Stimulated activated CD8-positive, alpha-beta memory T cell treated with anti-CD3 and anti-CD28 coated beads, Interleukin-12 subunit alpha, Interleukin-12 subunit beta, amount 100 ng/mL, for 1 hour (primary cell): Measurements from ENCODE around the gene GALNT17.

Experiments
- DNase-seq: peaks from one replicate; pipeline ENCODE4 v3.0.0-alpha.2; 2020; ENCODE audit warnings: low read depth

The GALNT17 gene

DNA sequence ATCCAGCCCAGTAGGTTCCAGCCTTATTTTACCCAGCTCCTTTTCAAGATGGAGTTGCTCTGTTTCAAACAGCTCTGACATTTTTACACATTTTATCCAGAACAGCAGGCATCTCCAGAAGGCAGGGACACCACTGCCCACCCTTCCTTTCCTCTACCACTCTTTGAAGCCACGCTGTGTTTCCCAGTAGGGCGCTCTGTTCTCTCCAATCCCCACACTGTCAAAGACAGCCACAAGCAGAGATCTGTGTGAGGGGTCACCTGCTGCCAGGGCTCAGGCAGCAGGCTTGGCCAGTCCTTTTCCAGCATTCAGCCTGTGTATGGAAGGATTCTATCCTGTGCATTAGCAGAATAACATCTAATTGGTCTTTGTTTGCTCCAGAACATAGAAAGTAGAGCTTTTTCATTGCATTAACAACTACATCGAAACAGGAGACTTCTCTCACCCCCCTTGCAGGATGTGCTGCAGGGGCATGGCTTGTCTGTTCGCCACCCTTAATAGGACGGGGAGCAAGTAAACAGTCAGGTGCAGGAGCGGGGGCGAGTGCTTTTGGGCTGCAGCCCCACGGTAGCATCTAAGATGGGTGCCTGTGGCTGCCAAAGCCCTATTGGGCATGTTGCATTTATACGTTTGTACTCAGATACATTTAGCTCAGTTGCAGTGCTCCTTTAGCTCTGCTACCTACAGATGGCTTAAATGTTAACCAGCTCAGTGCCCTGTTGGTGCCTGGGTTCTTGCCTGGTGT, 326.1 kb downstream of the GALNT17 start:
- no peak for DNase-seq

DNA sequence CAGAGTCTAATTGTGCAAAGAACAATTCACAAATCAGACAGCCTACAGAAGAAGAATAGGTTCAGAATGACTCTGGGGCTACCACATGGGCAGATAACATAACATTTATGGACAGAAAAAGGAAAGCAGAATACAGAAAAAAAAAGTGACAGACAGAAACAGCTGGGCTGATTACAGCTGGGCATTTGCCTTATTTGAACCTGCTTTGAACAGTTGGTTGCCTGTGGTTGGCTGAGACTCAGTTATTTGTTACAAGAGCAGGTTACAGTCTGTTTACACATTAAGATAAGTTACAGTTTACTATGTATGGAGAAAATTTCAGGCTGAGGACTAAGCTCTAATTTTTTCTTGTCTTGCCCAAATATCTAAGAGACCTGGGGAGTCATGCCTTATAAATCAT, 327.2 kb downstream of the GALNT17 start:
- DNase-seq, result no peak

DNA sequence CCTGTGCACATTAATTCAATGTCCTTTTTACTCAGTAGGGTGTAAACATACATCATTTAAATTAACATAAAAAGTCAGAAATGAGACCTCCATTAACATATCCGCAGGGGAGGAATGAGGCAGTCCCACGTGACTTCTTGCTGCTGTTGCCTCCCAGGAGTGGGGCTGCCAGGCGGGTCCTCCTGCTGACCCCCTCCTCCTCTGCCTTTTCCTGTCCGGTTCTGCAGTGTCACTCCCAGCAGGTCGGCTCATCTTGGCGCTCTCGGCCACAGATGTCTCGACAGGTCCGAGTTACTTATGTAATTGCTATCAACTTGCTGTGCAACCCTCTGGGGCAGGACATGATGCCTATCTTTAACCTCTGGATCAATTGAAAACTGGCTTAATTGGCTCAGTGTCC, 329.6 kb downstream of the GALNT17 start:
- no peak for DNase-seq

DNA sequence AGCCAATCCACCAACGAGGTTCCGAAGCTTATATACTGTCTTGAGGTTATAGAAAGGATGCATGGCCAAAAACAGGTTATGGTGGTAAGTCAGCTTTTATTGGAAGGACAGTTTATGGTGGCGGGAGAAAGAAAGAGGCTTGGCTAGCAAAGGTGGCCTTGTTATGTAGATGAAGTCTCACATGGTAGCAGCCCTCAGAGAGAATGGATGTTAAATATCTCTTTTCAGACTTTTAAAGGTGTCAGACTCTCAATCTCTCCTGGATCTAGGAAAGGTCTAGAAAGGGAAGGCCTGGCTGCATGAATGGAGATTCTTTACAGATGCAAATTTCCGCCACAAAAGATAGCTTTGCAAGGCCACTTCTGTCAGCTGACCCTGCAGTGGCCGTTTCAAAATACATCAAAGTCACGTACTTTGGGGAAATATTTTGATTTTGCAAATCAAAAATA, 333.8 kb downstream of the GALNT17 start:
- DNase-seq, result no peak

DNA sequence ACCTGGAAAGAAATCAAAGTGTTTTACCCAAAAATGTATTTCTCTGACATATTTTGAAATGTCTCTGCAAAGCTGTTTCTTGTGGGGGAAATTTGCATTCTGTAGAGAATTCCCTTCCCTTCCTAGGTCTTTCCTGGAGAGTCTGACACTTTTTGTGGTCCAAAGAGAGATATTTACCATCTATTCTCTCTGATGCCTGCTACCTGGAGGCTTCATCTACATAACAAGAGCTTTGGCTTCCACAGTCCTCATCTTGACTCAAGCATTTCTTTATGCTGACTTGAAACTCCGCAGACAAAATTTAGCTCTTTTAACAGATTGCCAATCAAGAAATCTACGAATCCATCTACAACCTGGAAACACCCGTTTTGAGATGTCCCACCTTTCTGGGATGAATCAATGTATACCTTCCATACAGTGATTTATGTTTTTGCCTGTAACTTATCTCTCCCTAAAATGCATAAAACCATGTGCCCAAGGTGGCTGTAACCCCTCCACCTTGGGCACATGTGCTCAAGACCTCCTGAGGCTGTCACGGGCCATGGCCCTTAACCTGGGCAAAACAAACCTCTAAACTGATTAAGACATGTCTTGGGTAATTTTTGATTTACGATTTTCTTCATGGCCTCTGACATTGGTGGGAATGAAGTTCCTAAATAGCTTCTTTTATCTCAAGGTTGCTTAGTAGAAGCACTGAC, 334.7 kb downstream of the GALNT17 start:
- DNase-seq, result no peak

DNA sequence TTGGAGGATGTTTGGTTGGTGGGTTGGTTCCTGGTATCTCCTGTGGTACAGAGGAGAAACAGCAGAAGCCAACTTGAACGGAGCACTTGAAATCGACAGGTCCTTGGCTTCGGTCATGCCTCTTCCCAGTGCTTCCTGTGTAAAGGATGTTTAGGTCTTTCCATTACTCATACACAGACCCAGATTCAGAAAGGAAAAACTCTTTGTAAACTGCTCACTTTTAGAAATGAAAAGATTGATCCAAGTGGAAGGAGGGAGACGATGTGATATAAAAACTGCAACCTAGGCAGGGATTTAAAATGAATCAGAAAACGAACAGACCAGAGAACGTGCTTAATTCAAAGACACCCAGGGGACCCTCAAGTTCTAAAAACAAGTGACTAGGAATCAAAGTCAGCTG, 338.4 kb downstream of the GALNT17 start:
- DNase-seq, result no peak

DNA sequence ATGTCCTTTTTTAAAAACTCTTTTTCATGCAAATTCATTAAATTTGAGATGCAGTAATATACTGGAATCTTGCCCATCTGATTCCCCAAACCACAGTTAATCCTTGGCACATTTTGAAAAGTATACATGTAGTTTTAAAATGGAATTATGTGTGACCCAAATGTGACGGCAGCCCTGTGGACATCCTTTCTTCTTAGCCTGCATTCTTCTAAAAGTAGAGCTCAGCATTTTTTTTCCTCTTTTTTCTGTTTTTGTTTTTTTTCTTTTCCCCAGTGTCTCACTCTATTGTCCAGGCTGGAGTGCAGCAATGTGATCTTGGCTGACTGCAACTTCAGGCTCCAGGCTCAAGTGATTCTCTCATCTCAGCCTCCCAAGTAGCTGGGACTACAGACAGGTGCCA, 338.9 kb downstream of the GALNT17 start:
- no peak for DNase-seq

DNA sequence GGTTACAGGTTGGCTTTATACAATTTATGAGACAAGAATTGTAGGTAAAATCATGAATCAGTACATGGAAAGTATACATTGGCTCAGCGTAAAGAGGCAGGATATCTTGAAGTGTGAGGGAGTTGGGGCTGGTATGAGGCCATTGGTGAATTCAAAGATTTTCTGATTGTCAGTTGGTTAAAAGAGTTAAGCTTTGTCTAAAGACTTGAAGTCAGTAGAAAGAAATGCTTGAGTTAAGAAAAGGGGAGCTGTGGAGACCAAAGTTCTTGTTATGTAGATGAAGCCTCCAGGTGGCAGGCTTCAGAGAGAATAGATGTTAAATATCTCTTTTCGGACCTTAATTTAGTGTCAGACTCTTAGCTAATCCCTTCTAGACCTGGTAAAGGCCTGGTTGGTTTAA, 341.0 kb downstream of the GALNT17 start:
- DNase-seq, result no peak

DNA sequence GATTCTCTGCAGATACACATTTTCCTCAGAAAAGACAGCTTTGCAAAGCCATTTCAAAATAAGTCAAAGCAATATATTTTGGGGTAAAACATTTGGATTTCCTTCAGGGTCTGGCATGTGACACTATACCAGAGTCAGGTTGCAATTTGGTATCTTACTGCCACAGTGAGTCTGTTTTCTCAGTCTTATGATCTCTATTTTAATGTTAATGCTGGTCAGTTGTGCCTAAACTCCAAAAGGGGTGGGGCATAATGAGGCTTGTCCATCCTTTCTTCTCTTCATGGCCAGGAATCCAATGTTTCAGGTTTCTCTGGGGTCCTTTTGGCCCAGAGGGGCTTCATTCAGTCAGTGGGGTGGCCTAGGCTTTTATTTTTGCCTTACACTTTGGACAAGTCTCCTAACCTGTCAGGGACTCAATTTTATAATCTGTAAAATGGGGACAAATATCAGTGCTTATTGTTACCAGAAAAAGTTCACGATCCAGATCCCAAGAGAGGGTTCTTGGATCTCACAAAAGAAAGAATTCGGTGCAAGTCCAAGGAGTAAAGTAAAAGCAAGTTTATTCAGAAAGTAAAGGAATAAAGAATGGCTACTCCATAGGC, 341.5 kb downstream of the GALNT17 start:
- no peak for DNase-seq

DNA sequence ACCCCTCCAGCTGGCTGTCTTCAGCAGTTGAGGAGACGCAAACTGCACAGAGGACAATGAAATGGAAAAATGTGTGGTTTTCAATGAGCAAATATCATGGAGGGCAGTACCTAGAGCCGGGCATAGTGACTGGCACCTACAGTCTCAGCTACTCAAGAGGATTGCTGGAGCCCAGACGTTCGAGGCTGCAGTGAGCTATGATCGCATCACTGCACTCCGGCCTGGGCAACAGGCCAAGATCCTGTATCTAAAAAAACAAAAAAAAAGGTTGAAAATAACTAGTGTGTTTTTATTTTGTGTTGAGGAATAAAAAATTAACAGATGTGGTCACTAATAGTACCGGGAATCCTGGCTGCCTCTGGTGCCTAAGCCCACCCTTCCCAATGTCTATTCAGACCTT, 345.5 kb downstream of the GALNT17 start:
- no peak for DNase-seq

DNA sequence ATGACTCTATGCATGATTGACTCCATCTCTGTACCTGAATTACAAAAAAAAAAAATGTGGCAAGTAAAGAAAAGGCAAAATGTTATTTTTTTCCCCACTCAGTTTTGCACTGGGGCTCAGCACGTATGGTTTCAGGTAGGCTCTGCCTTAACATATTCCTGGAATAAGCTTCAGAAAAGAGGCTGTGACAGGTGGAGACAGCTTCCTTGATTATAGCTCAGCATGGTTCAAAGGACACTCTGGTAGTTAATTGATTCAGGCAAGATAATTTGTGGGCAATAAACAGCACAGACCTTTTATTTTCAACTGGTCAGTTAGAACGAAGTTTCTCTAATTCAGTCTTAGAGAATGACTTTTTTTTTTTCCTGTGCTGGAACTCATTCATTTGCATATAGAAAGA, 347.3 kb downstream of the GALNT17 start:
- no peak for DNase-seq

DNA sequence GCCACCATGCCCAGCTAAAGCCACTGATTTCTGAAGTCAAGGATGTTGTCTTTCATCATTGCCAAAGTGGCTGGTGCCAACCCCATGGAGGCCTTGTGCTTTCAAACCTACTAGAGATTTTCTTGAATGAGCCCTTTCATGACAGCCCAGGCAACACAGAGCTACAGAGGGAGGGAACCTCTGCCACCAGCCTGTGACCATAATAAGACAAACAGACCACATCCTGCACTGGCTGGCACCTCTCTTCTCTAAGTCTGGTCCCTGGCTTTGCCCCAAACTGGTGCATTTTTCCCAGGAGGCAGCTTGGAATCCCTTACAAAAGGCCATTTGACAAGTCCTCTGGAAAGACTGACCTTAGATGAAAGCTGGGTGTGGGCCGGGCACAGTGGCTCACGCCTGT, 348.8 kb downstream of the GALNT17 start:
- DNase-seq, result no peak

DNA sequence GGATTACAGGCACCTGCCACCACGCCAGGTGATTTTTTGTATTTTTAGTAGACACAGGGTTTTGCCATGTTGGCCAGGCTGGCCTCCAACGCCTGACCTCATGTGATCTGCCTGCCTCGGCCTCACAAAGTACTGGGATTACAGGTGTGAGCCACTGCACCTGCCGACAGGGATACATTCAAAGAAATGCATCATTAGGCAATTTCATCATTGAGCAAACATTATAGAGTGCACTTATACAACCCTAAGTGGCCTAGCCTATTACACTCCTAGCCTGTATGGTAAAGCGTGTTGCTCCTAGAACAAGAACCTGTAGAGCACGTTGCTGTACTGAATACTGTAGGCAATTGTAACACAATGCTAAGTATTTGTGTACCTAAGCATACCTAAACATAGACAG, 350.3 kb downstream of the GALNT17 start:
- no peak for DNase-seq

DNA sequence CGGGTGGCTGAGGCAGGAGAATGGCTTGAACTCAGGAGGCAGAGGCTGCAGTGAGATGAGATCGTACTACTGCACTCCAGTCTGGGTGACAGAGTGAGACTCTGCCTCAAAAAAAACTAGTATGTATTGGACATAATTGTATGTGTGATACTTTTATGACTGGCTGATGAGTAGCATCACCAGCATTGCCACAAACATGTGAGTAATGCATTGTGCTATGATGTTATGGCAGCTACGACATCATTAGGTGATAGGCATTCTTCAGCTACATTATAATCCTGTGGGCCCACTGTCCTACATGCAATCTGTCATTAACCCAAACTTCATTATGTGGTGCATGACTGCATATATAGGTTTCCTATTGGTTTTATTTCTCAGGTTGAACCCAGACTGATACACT, 352.4 kb downstream of the GALNT17 start:
- no peak for DNase-seq

DNA sequence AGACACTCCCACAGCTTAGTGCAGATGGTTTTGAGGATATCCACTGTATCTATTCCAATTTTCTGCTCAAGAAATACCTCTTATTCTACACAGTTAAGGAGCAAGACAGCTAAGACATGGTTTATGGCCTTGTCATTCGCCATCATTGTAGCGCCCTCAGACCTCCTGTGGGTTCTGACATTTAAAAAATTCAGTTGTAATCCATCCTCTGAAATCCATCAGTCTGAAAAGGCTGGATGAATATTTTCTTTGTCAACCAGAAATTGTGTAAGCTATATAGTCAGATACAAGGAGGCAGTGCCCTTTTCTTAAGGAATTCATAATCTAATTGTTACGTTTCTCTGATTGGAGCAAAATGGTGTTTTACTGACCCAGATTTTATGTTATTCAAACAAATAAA, 353.6 kb downstream of the GALNT17 start:
- DNase-seq, result no peak

DNA sequence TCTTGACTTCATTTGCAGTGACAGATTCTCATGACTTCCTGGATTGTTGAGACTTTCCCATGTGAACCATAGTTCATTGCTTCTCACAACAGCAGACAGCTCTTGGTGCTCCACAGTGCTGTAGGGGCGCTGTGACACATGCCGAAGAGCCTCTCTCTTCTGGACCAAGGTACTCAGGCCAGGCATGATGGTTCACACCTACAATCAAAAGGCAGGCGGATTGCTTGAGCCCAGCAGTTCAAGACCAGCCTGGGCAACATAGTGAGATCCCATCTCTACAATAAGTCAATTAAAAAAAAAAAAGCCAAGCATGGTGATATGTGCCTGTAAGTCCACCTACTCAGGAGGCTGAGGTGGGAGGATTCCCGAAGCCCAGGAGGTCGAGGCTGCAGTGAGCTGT, 354.5 kb downstream of the GALNT17 start:
- DNase-seq, result no peak

DNA sequence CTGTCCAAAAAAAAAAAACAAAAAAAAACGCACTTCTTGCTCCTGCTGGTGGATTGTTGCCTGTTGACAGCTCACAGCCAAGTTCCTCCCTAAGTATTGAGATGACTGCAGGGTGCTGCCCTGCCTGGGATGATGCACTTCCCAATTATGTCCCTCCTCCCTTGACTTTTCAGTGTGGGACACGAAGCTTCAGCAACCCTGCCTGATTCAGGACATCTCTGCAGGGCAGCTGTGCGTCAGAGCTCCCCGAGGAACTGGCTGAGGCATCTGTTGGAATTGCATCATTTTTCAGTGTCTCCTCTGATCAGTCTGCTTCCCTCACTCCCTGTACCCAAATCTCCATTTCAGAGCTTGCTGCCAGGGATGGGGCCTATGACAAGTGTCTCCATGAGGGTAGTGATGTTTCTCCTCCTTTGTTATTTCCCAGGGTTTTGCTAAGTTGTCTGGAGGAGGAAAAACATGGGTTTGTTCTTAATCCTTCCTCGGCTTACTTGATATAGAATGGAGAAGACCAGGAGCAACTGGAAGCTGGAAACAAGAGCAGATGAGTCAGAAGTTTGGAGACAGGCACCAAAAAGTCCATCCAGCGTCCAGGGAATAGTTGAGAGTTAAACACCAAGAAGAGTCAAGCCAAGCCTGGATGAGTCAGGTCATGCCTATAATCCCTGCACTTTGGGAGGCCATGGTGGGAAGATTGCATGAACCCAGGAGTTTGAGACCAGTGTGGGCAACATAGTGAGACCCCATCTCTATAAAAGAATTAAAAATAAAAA, 355.1 kb downstream of the GALNT17 start:
- no peak for DNase-seq

DNA sequence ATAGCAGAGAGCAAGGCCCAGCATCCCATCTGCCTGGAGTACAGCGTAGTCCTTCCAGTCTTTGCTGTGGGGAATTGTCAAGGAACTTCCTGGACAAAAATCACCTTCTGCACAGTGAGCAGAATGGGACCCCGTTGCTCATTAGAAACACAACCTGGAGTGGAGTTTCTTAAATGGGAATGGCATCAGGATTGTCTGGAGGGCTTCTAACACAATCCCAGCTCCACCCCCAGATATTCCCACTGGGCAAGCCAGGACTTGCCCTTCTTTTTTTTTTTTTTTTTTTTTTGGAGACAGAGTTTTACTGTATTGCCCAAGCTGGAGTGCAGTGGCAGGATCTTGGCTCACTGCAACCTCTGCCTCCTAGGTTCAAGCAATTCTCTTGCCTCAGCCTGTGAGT, 356.4 kb downstream of the GALNT17 start:
- DNase-seq, result no peak

DNA sequence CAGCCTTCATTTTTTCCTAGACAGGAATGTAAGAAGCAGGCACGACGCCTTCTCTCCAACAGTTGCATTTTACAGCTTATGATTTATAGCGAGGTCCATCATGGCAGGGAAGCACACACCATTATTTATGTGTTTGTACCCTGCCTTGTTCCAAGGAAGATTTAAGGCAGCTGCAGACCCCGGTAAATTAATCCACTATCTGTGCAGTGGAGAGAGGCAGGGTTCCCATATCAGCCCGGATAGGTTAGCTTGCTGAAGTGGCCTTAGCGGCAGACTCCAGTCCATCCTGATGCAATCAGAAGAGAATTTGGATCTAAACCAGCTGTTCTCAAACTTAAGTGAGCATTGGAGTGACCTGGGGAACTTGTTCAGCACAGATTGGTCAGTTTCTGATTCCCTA, 359.4 kb downstream of the GALNT17 start:
- no peak for DNase-seq

DNA sequence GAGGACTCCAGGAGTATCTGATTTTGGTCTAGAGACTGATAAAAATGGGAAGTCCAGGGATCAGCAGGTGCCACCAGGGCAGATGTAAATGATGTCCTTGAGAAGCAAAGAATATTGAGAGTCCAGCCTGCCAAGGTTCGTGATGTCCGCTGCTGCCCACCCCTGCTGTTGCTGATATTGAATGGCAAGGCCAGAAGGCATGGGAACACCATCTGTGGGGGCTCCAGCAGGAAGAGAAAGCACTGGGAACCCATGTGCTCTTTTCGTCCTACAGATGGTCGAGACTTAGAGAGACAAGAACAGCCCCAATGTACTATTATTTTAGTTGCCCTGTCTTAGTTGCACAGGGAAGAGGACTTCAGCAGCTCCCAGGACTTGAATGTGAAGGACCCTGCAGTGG, 363.9 kb downstream of the GALNT17 start:
- DNase-seq, result no peak

DNA sequence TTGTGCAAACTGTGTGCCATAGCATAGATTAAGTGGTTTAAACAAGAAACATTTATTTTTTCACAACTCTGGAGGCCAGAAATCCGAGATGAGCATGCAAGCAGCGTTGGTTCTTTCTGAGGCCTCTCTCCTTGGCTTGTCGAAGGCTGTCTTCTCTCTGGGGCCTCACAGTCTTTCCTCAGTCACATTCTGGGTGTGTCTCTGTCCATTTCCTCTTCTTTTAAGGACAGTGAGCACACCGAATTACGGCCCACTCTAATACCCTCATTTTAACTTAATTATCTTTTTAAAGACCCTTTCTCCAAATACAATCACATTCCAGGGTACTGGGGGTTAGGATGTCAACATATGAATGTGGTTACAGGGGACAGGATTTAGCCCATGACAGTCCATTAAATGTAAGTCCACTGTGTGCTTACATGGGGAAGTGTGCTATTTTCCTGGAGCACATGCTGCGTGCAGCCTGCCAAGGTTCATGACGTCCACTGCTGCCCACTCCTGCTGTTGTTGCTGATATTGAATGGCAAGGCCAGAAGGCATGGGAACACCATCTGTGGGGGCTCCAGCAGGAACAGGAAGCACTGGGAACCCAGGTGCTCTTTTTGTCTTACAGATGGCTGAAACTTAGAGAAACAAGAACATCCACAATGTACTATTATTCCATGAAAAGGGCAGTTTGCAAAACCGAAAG, 365.5 kb downstream of the GALNT17 start:
- DNase-seq, result no peak

DNA sequence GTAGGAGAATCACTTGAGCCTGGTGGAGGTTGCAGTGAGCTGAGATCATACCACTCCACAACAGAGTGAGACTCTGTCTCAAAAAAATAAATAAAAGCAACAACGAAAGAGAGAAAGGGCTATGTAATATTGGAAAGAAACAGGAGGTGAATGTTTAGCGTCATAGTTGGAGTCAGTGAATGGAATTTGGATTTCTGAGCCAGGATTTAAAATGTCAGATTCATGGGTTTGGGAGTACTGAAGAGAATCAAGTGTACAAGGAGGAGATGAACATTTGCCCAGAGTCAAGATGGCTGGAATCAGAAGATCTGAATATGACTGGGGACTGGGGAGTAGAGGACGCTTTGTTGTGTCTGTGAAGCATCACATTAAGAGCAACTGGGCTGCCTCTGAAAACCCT, 366.4 kb downstream of the GALNT17 start:
- DNase-seq, result no peak
